Measurements from ENCODE around the gene C2CD4C.

DNA sequence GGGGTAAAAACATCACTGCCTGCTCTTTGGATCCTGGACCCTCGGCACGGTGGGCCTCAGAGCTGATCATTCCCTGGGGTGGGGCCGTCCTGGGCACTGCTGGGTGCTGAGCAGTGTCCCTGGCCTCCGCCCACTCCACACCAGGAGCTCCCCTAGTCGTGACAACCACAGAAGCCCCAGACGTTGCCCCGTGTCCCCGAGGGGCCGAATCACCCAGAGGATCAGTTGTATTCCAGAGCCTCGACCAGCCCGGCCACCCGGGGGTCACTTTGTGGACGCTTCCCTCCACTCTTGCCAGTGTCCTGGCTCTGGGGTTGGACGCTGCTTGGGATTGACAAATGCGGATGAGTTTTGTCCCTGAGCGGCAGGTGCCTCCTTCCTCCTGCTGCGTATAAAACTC lies 10.2 kb downstream of the C2CD4C start:
- TF ChIP-seq, protein P1, sequence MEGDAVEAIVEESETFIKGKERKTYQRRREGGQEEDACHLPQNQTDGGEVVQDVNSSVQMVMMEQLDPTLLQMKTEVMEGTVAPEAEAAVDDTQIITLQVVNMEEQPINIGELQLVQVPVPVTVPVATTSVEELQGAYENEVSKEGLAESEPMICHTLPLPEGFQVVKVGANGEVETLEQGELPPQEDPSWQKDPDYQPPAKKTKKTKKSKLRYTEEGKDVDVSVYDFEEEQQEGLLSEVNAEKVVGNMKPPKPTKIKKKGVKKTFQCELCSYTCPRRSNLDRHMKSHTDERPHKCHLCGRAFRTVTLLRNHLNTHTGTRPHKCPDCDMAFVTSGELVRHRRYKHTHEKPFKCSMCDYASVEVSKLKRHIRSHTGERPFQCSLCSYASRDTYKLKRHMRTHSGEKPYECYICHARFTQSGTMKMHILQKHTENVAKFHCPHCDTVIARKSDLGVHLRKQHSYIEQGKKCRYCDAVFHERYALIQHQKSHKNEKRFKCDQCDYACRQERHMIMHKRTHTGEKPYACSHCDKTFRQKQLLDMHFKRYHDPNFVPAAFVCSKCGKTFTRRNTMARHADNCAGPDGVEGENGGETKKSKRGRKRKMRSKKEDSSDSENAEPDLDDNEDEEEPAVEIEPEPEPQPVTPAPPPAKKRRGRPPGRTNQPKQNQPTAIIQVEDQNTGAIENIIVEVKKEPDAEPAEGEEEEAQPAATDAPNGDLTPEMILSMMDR (IDR thresholded peaks at IDR 0.05 in 8 of 11, conservative IDR thresholded peaks at IDR 0.05 in 3 of 11) = no peak
- no peak for TF ChIP-seq POLR2A (IDR thresholded peaks at IDR 0.05)
